Measurements from ENCODE around the gene KCNC1.

Gene KCNC1

DNA sequence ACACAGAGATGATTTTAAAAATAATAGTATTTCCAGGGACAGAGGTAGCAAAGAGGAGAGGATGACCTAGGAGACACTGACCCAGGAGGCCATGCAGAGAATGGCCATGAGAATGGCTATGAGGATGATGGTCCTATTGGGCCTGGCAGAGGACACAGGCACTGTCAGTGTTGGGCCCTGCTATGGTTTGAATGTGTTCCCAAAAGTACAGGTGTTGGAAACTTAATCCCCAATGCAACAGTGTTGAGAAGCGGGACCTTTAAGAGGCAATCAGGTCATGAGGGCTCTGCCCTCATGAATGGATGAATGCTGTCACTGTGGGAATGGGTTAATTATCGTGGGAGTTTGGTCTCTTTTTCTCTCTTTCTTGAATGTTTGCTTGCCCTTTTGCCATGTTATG lies 61.6 kb downstream of the KCNC1 start:
- H3K4me1 Mint-ChIP-seq, result no peaks in the 10 kb centered on the region

GRCh38 chr11:17798253-17798652 lies 63.7 kb downstream of the KCNC1 start:
- no peak overlapping the region for H3K27ac Mint-ChIP-seq
- H3K4me3 Mint-ChIP-seq, result no peak overlapping the region
- H3K4me1 Mint-ChIP-seq, result no peaks in the 10 kb centered on the region
- no peaks in the 10 kb centered on the region for H3K27me3 Mint-ChIP-seq
- H3K9me3 Mint-ChIP-seq, result no peaks in the 10 kb centered on the region
- DNase-seq, result no peak
- no peak for ATAC-seq

More for the DNA sequence above, 61.6 kb downstream of the KCNC1 start:
- Mint-ChIP-seq H3K27ac (peak overlapping the region; percentile 52 to 55), H3K4me3 (no peak overlapping the region), H3K9me3 (no peaks in the 10 kb centered on the region), H3K27me3 (no peaks in the 10 kb centered on the region)
- no peak for DNase-seq
- no peak for ATAC-seq

DNA sequence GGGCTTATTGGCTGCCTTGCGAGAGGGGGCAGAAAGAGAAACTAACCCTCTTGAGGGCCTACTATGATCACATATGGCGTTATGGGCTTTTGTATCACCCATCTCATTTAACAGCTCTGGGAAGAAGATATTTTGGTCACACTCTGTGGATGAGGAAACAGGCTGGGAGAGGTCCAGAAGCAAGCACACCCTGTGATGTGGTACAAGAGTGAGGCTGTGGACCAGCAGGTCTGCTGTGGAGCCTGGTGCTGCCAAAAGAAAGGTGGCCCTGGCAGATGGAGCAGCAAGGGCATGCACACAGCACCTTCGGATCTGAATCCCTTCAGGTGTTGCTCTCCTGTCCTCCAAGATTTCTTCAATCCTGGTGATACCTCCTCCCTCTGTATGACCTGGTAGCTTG lies 64.1 kb downstream of the KCNC1 start:
- Mint-ChIP-seq H3K4me3 (no peak overlapping the region), H3K4me1 (no peaks in the 10 kb centered on the region)

GRCh38 chr11:17799147-17799546 lies 64.6 kb downstream of the KCNC1 start:
- H3K4me1 Mint-ChIP-seq, result no peaks in the 10 kb centered on the region
- H3K27me3 Mint-ChIP-seq, result no peaks in the 10 kb centered on the region
- ATAC-seq (no peak), DNase-seq (no peak)
- peak overlapping the region; percentile 25 to 62 for H3K27ac Mint-ChIP-seq
- H3K4me3 Mint-ChIP-seq, result no peak overlapping the region
- H3K9me3 Mint-ChIP-seq, result no peaks in the 10 kb centered on the region

More for the DNA sequence above, 64.1 kb downstream of the KCNC1 start:
- Mint-ChIP-seq H3K27me3 (no peaks in the 10 kb centered on the region), H3K27ac (peak overlapping the region in 1 of 2 donors; percentile 25), H3K9me3 (no peaks in the 10 kb centered on the region)
- DNase-seq (no peak), ATAC-seq (no peak)

- Mint-ChIP-seq H3K27ac (no peak overlapping the region), H3K27me3 (no peaks in the 10 kb centered on the region), H3K4me1 (no peaks in the 10 kb centered on the region), H3K9me3 (no peaks in the 10 kb centered on the region), H3K4me3 (no peak overlapping the region)
- no peak for DNase-seq
- ATAC-seq, result no peak
Measured at GRCh38 chr11:17801166-17801565, 66.6 kb downstream of the KCNC1 start.

DNA sequence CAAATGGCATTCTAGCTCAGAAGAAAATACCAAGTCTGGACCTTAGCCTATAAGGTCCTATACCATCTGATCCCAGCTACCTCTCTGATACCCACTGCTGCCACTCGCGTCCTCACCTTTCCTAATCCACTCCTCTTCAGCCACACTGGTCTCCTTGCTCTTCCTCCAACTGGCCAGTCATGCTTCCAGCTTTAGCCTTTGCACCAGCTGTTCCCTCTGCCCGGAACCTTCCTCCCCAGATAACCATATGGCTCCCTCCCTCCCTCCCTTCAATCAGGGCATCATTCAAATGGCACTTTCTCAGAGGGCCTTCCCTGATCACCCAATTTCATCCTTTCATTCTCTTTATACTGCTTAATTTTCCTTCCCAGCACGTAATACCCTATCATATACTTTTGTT lies 67.9 kb downstream of the KCNC1 start:
- ATAC-seq, result no peak
- H3K4me1 Mint-ChIP-seq, result no peaks in the 10 kb centered on the region
- H3K27me3 Mint-ChIP-seq, result no peaks in the 10 kb centered on the region
- H3K9me3 Mint-ChIP-seq, result no peaks in the 10 kb centered on the region
- H3K4me3 Mint-ChIP-seq, result no peak overlapping the region
- H3K27ac Mint-ChIP-seq, result peak overlapping the region in 1 of 2 donors; percentile 38
- no peak for DNase-seq

DNA sequence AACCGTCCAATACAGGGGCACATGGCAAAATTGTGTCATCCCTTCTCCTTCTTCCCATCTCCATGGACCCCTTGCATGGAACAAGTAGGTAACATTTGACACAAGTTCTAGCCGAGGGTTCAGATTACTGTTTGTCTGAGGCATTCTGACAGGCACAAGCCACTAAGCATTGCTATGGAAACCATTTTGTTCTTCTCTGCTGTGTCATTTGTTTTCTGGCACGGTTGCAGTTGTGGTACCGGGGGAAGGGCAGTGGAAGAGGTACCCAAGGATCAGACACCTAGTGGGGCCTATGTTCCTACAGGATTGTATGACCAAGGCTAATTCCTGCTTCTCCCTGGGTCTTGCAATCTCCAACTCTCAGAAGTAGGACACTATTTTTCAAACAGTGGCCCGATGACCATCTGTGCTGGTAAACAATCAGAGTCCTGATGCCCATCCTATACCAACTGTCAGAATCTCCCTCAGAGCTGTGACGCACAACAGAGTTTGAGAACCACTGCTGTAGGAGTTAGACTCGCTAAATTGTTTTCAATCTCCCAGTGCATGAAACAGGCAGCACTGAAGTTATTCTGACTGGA lies 69.3 kb downstream of the KCNC1 start:
- Mint-ChIP-seq H3K27me3 (no peaks in the 10 kb centered on the region), H3K27ac (no peak overlapping the region), H3K9me3 (no peaks in the 10 kb centered on the region), H3K4me3 (no peak overlapping the region), H3K4me1 (no peaks in the 10 kb centered on the region)
- no peak for ATAC-seq
- DNase-seq, result no peak

DNA sequence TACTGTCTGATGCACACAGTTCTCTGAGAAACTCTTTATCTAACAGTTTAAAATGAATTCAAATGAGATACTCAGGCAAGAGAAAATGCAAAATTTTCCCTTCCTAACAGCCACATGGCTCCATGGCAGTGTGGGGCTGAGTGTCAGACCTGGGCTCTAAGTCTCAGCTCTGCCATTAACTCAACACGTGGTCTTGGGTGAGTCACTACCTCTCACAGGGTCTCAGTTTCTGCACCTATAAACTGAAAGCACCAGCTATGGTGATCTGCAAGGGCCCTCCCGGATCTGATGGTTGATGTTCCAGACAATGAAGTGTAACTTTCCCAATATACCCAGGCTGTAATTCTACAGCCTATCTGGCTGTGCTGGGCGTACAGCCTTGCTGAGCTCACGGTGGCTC lies 70.5 kb downstream of the KCNC1 start:
- Mint-ChIP-seq H3K27ac (no peak overlapping the region), H3K27me3 (no peaks in the 10 kb centered on the region), H3K9me3 (no peaks in the 10 kb centered on the region), H3K4me1 (no peaks in the 10 kb centered on the region), H3K4me3 (no peak overlapping the region)
- DNase-seq, result no peak
- no peak for ATAC-seq

GRCh38 chr11:17805873-17806272 lies 71.3 kb downstream of the KCNC1 start:
- DNase-seq (no peak), ATAC-seq (no peak)
- Mint-ChIP-seq H3K9me3 (no peaks in the 10 kb centered on the region), H3K4me3 (no peak overlapping the region), H3K27me3 (no peaks in the 10 kb centered on the region), H3K27ac (no peak overlapping the region), H3K4me1 (no peaks in the 10 kb centered on the region)

- DNase-seq, result no peak
- no peak overlapping the region for H3K27ac Mint-ChIP-seq
- no peak overlapping the region for H3K4me3 Mint-ChIP-seq
- H3K4me1 Mint-ChIP-seq, result no peaks in the 10 kb centered on the region
- no peaks in the 10 kb centered on the region for H3K9me3 Mint-ChIP-seq
- no peak for ATAC-seq
- H3K27me3 Mint-ChIP-seq, result no peaks in the 10 kb centered on the region
Measured at GRCh38 chr11:17807034-17807433, 72.5 kb downstream of the KCNC1 start.

DNA sequence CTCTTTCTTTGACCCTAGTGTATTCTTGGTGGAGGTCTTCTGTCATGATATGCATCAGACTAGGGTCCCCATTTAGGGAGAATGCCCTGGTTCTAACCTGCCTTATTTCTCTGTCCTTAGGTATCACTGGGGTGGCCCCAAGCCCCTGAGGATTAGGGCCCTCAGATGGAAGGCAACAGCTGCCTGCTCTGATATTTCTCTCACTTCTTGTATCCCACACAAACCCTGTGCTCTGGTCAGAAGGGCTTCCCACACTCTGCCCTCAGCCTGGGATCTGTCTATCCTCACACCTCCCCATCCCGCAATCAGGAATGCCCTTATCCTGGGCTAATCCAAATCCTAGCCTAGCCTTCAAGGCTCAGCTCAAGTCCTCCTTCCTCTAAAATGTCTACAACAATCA lies 75.5 kb downstream of the KCNC1 start:
- ATAC-seq, result no peak
- Mint-ChIP-seq H3K4me1 (no peaks in the 10 kb centered on the region), H3K27me3 (no peaks in the 10 kb centered on the region), H3K27ac (no peak overlapping the region), H3K9me3 (no peaks in the 10 kb centered on the region), H3K4me3 (no peak overlapping the region)
- no peak for DNase-seq

DNA sequence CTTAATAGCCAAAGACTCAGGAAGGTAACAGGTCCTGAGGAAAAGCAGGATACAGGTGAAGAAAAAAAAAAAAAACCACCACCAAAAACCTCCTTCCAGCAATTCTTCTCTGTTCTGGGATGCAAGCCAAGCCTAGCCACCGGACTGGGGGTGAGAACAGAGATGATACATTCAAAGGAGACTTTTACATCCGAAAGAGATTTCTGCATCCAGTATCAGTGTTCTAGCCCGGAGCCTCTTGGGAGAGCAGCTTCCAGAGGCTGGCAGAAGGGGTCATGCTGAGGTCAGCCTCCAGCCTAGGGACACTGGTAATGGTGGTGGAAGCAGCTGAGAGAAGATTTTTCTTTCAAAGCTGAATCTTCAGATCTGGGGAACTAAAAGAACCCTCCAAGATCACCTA lies 76.2 kb downstream of the KCNC1 start:
- no peak for DNase-seq
- no peaks in the 10 kb centered on the region for H3K27me3 Mint-ChIP-seq
- no peak overlapping the region for H3K4me3 Mint-ChIP-seq
- H3K27ac Mint-ChIP-seq, result no peak overlapping the region
- no peaks in the 10 kb centered on the region for H3K9me3 Mint-ChIP-seq
- ATAC-seq, result no peak
- H3K4me1 Mint-ChIP-seq, result no peaks in the 10 kb centered on the region

DNA sequence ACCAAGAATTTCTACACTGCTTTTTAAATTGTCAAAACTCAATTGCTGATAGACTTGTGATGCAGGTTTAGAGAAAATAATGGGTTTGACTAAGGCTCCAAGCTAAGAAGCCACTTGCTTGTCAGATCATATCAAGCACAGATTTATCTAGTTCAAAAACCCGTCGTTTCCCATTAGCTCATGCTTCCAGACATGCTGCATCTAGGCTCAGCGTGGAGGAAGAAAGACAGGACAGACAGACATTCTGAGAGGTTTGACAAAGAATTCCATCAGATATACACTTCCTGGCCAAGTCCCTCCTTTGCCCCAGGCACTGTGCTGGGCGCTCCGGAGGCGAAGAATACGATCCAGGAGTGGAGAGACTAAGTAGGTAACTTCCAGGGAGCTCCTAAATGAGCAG lies 76.8 kb downstream of the KCNC1 start:
- DNase-seq (no peak), ATAC-seq (no peak)
- Mint-ChIP-seq H3K27ac (peak overlapping the region in 1 of 2 donors; percentile 12), H3K9me3 (no peaks in the 10 kb centered on the region), H3K27me3 (no peaks in the 10 kb centered on the region), H3K4me3 (no peak overlapping the region), H3K4me1 (no peaks in the 10 kb centered on the region)

DNA sequence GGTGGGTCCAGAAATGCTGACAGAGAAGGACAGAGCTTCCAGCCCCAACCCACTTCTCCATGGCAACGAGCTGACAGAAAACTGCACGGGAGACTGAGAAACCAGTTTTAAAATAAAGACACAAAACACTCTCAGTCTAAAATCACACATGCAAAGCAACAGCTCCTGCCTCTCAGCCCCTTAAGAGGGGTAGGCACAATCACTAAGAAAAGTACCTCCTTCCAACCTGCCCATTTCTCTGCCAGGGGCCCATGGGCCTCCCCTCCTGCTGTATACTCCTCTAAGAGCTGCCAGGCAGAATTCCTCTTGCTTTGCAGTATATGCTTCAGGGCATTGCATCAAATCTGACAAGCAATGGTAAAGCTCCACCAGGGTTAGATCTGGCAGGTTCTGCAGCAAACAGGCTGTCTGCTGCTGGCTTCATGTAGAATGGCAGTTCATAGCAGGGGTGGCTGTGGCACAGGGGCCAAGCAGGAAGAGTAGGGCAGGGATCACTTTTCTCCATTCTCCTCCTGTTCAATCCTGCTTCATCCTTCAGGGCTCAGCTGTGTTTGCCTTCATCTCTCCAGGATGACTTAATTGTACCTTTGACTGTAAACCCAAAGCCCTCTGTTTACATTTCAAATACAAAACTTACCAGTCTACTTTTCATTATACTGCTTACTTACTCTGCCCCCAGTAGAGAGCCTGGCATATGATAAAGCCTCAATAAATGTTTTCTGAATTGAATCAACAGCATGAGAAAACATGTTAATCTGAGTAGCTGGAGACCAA lies 77.7 kb downstream of the KCNC1 start:
- ATAC-seq (no peak), DNase-seq (no peak)
- Mint-ChIP-seq H3K4me3 (no peak overlapping the region), H3K27me3 (no peaks in the 10 kb centered on the region), H3K9me3 (no peaks in the 10 kb centered on the region), H3K4me1 (no peaks in the 10 kb centered on the region), H3K27ac (no peak overlapping the region)

- H3K27me3 Mint-ChIP-seq, result no peaks in the 10 kb centered on the region
- ATAC-seq (no peak), DNase-seq (no peak)
- no peaks in the 10 kb centered on the region for H3K9me3 Mint-ChIP-seq
- no peak overlapping the region for H3K4me3 Mint-ChIP-seq
- no peaks in the 10 kb centered on the region for H3K4me1 Mint-ChIP-seq
- no peak overlapping the region for H3K27ac Mint-ChIP-seq
Measured at GRCh38 chr11:17812865-17813187, 78.2 kb downstream of the KCNC1 start.

DNA sequence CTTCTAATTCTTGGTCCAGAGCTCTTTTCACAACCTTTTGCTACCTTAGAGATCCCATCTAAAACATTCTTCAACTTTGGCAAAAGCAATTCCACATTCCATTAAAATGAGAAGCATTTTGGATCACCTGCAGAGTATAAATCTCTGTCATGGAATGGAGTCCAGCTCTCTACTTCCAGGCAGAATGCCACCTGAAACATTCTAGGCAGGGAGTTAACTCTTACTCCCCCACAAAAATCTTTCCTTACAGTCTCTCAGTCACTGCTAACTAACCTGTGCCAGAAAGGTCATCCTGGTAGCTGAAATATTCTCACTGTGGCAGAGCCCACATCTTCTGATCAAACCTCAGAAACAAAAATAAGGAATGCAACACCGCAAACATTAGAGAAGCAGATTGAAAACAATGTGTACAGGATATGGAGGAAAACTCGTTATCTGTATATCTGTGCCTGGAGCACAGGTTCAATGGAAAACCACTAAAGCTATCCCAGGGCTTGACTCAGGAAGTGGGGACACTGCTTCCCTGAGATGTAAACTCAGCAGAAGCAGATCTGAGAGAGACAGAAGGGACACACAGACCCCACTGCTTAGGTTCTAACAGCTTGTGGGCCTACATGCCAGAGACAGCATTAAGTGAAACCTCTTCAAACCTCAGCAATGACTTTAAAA lies 78.9 kb downstream of the KCNC1 start:
- ATAC-seq, result no peak
- Mint-ChIP-seq H3K4me3 (no peak overlapping the region), H3K27ac (no peak overlapping the region), H3K4me1 (peaks cover 1% of the 10 kb centered on the region), H3K27me3 (no peaks in the 10 kb centered on the region), H3K9me3 (no peaks in the 10 kb centered on the region)
- DNase-seq, result no peak
